Neural progenitor cell (in vitro differentiated cells): ENCODE data around the gene LTBP1. TPM values are rescaled to one million over a fixed set of nuclear protein-coding genes. Genes with fewer than 3 reads are reported as not detected.

Experiments used
- DNase-seq: peaks from one replicate; pipeline ENCODE4 v3.0.0-alpha.2; 2016; ENCODE audit warnings: low spot score
- H2AFZ ChIP-seq: fragments of 200-600 bp; sonication (generic); replicated peaks from 2 replicates; pipeline ENCODE4 v1.6.1; 2016; ENCODE audit warnings: antibody characterized with exemption
- H3F3A ChIP-seq: fragments of 200-600 bp; sonication (generic); 2 replicates; pipeline ENCODE4 v1.6.1; 2016; ENCODE audit warnings: antibody characterized with exemption, low read depth
- H3K27ac ChIP-seq: fragments of 200-600 bp; sonication (generic); 2 replicates; pipeline ENCODE4 v1.5.1; 2016; ENCODE audit warnings: mild to moderate bottlenecking
- H3K27me3 ChIP-seq: fragments of 200-600 bp; sonication (generic); 2 replicates; pipeline ENCODE4 v1.6.1; 2016; ENCODE audit warnings: mild to moderate bottlenecking, moderate library complexity
- H3K36me3 ChIP-seq: fragments of 200-600 bp; sonication (generic); 2 replicates; pipeline ENCODE4 v1.5.1; 2016
- H3K4me1 ChIP-seq: fragments of 200-600 bp; sonication (generic); 2 replicates; pipeline ENCODE4 v1.6.1; 2016; ENCODE audit warnings: mixed run types
- H3K4me2 ChIP-seq: fragments of 200-600 bp; sonication (generic); 2 replicates; pipeline ENCODE4 v1.6.1; 2016
- H3K4me3 ChIP-seq: fragments of 200-600 bp; sonication (generic); 2 replicates; pipeline ENCODE4 v1.5.1; 2016
- H3K79me2 ChIP-seq: fragments of 200-600 bp; sonication (generic); 2 replicates; pipeline ENCODE4 v1.6.1; 2016; ENCODE audit warnings: low read depth
- H3K9ac ChIP-seq: fragments of 200-600 bp; sonication (generic); 2 replicates; pipeline ENCODE4 v1.6.1; 2016
- H3K9me3 ChIP-seq: fragments of 200-600 bp; sonication (generic); 2 replicates; pipeline ENCODE4 v1.5.1; 2016; ENCODE audit warnings: low read depth
- H4K20me1 ChIP-seq: fragments of 200-600 bp; sonication (generic); 2 replicates; pipeline ENCODE4 v1.6.1; 2016; ENCODE audit warnings: low read depth
- H3K27ac Mint-ChIP-seq: 3 replicates; pipeline ENCODE4 v1.8.0; 2021; ENCODE audit warnings: mixed read lengths
- H3K27me3 Mint-ChIP-seq: 2 replicates; pipeline ENCODE4 v1.8.0; 2022; ENCODE audit warnings: low read depth, mild to moderate bottlenecking, inconsistent platforms, moderate library complexity, mixed read lengths; ENCODE audit not compliant: insufficient read depth
- H3K36me3 Mint-ChIP-seq: 3 replicates; pipeline ENCODE4 v1.8.0; 2021; ENCODE audit warnings: mixed read lengths
- H3K4me1 Mint-ChIP-seq: 3 replicates; pipeline ENCODE4 v1.8.0; 2021; ENCODE audit warnings: mixed read lengths
- H3K4me3 Mint-ChIP-seq: 3 replicates; pipeline ENCODE4 v1.8.0; 2021; ENCODE audit warnings: mild to moderate bottlenecking, moderate library complexity, mixed read lengths
- H3K9me3 Mint-ChIP-seq: 3 replicates; pipeline ENCODE4 v1.8.0; 2020; ENCODE audit warnings: mixed read lengths
- EZH2 ChIP-seq: fragments of 200-600 bp; sonication (generic); IDR thresholded peaks from 2 replicates; pipeline ENCODE4 v1.6.1; 2017; ENCODE audit warnings: antibody characterized with exemption, mild to moderate bottlenecking, moderate library complexity
- EZH2phosphoT487 ChIP-seq: fragments of 200-600 bp; sonication (generic); IDR thresholded peaks from 2 replicates; pipeline ENCODE4 v1.6.1; 2017; ENCODE audit warnings: antibody characterized with exemption
- total RNA-seq: library from RNA; depleted of rRNA; stranded (reverse); fragments of >200 nt; gene quantifications from 2 replicates; pipeline ENCODE4 v1.2.3, GENCODE V29; 2015; ENCODE audit warnings: low replicate concordance
- TF ChIP-seq, protein P1 (sequence below): fragments of 200-600 bp; sonication (generic); IDR thresholded peaks from 2 replicates; pipeline ENCODE4 v1.5.1; 2017; ENCODE audit warnings: antibody characterized with exemption, mild to moderate bottlenecking

Gene LTBP1
- total RNA-seq, 1 donor from 2014 or later = 50.5 TPM

GRCh38 chr2:33321876-33322483 is 375.2 kb downstream of the LTBP1 start:
- Histone ChIP-seq H3K4me1 (no peaks in the 10 kb centered on the region), H2AFZ (no peak overlapping the region), H3K4me3 (no peak overlapping the region), H3K4me2 (no peak overlapping the region), H4K20me1 (no peaks in the 10 kb centered on the region), H3K9me3 (no peaks in the 10 kb centered on the region), H3K27me3 (no peaks in the 10 kb centered on the region), H3K36me3 (no peaks in the 10 kb centered on the region), H3F3A (no peaks in the 10 kb centered on the region), H3K9ac (no peak overlapping the region), H3K27ac (no peak overlapping the region), H3K79me2 (no peaks in the 10 kb centered on the region)
- H3K4me1 Mint-ChIP-seq = no peaks in the 10 kb centered on the region
- no peaks in the 10 kb centered on the region for H3K9me3 Mint-ChIP-seq
- no peaks in the 10 kb centered on the region for H3K36me3 Mint-ChIP-seq
- no peak overlapping the region for H3K4me3 Mint-ChIP-seq
- DNase-seq = no peak
- H3K27me3 Mint-ChIP-seq = no peaks in the 10 kb centered on the region
- no peak overlapping the region for H3K27ac Mint-ChIP-seq
- TF ChIP-seq, protein P1, sequence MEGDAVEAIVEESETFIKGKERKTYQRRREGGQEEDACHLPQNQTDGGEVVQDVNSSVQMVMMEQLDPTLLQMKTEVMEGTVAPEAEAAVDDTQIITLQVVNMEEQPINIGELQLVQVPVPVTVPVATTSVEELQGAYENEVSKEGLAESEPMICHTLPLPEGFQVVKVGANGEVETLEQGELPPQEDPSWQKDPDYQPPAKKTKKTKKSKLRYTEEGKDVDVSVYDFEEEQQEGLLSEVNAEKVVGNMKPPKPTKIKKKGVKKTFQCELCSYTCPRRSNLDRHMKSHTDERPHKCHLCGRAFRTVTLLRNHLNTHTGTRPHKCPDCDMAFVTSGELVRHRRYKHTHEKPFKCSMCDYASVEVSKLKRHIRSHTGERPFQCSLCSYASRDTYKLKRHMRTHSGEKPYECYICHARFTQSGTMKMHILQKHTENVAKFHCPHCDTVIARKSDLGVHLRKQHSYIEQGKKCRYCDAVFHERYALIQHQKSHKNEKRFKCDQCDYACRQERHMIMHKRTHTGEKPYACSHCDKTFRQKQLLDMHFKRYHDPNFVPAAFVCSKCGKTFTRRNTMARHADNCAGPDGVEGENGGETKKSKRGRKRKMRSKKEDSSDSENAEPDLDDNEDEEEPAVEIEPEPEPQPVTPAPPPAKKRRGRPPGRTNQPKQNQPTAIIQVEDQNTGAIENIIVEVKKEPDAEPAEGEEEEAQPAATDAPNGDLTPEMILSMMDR = no peak
- TF ChIP-seq EZH2phosphoT487 = no peak
- TF ChIP-seq EZH2 = no peak

DNA sequence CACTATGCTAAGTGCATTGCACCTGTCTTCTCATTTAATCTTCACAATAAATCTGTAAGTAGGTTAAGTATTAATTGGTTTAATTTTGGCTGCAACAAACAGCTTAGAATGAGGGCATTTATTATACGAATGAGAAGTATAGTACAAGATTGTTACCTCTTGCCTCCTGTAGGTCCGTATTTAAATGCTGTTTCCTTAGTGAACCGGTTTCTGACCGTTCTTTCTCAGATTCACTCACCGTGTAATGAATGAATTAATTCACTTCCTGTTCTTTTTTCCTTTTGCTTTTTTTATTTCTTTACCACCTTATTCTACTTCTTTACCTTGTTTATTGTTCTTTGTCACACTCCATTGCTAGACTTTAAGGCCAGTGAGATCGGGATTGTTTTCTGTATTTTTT is 375.9 kb downstream of the LTBP1 start:
- H3K4me3 Mint-ChIP-seq = no peak overlapping the region
- Histone ChIP-seq H2AFZ (no peak overlapping the region), H3F3A (no peaks in the 10 kb centered on the region), H3K79me2 (no peaks in the 10 kb centered on the region), H3K4me2 (no peak overlapping the region), H3K36me3 (no peaks in the 10 kb centered on the region), H3K9ac (no peak overlapping the region), H3K27me3 (no peaks in the 10 kb centered on the region), H3K27ac (no peak overlapping the region), H3K4me3 (no peak overlapping the region), H3K9me3 (no peaks in the 10 kb centered on the region), H4K20me1 (no peaks in the 10 kb centered on the region), H3K4me1 (no peaks in the 10 kb centered on the region)
- no peak overlapping the region for H3K27ac Mint-ChIP-seq
- no peak for DNase-seq
- TF ChIP-seq EZH2phosphoT487 (no peak), EZH2 (no peak)
- TF ChIP-seq, protein P1 = no peak
- H3K4me1 Mint-ChIP-seq = no peaks in the 10 kb centered on the region
- H3K9me3 Mint-ChIP-seq = no peaks in the 10 kb centered on the region
- no peaks in the 10 kb centered on the region for H3K27me3 Mint-ChIP-seq
- no peaks in the 10 kb centered on the region for H3K36me3 Mint-ChIP-seq

DNA sequence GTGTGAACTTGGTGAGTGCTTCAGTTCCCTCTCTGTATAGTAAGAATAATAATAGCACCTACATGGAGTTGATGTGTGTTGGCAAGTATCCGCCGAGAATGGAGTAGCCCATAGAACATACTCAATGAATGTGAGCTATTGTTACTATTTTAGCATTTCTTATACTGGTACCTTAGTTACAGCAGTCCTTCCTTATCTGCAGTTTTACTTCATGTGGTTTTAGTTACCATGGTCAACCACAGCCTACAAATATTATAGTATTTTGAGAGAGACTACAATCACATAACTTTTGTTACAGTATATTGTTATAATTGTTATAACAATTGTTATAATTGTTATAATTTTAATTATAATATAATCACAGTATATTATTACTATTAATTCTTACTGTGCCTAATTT is 377.2 kb downstream of the LTBP1 start:
- H3K27ac ChIP-seq = no peak overlapping the region
- no peaks in the 10 kb centered on the region for H3K79me2 ChIP-seq
- no peak overlapping the region for H3K4me3 ChIP-seq
- TF ChIP-seq EZH2phosphoT487 (no peak), EZH2 (no peak)
- TF ChIP-seq, protein P1 = no peak
- H3K9ac ChIP-seq = no peak overlapping the region
- Mint-ChIP-seq H3K4me1 (no peaks in the 10 kb centered on the region), H3K27ac (no peak overlapping the region), H3K9me3 (no peaks in the 10 kb centered on the region), H3K4me3 (no peak overlapping the region), H3K36me3 (no peaks in the 10 kb centered on the region), H3K27me3 (no peaks in the 10 kb centered on the region)
- H3K4me2 ChIP-seq = no peak overlapping the region
- H3K36me3 ChIP-seq = no peaks in the 10 kb centered on the region
- H3K27me3 ChIP-seq = no peaks in the 10 kb centered on the region
- H2AFZ ChIP-seq = no peak overlapping the region
- no peaks in the 10 kb centered on the region for H4K20me1 ChIP-seq
- no peaks in the 10 kb centered on the region for H3K4me1 ChIP-seq
- H3F3A ChIP-seq = no peaks in the 10 kb centered on the region
- no peak for DNase-seq
- H3K9me3 ChIP-seq = no peaks in the 10 kb centered on the region
